K562 (cell line): Measurements from ENCODE around the gene USP24. TPM values are rescaled to one million over a fixed set of nuclear protein-coding genes. Genes with fewer than 3 reads are reported as not detected.

Experiments used
- ATF6 ChIP-seq: sonication (generic); formaldehyde crosslinking; IDR thresholded peaks from 2 replicates; pipeline ENCODE4 v1.4.0; 2020; ENCODE audit warnings: mild to moderate bottlenecking, missing genetic modification reagents
- BRD9 ChIP-seq: fragments of 450-650 bp; IDR thresholded peaks from 2 replicates; pipeline ENCODE4 v1.6.1; 2018; ENCODE audit warnings: low read depth; ENCODE audit not compliant: partially characterized antibody
- MGA ChIP-seq: fragments of 450-650 bp; IDR thresholded peaks from 2 replicates; pipeline ENCODE4 v1.6.1; 2016; ENCODE audit warnings: mild to moderate bottlenecking, moderate library complexity
- NCOA6 ChIP-seq: fragments of 450-650 bp; IDR thresholded peaks from 2 replicates; pipeline ENCODE4 v1.6.1; 2017; ENCODE audit warnings: mild to moderate bottlenecking
- ZNF318 ChIP-seq, 2 experiments: fragments of 450-650 bp; IDR thresholded peaks; 2 replicates each; pipeline ENCODE4 v1.6.1; 2016; ENCODE audit warnings: mild to moderate bottlenecking in 2 of 2, borderline replicate concordance in 1 of 2, low read depth in 1 of 2, moderate library complexity in 1 of 2
- polyA plus RNA-seq, 8 experiments: library from polyadenylated mRNA; depleted of rRNA in 4 of 8; stranded (reverse) in 5 of 8; unstranded in 3 of 8; fragments of >200 nt; fragmentation: Nextera tagmentation in 2 of 8; fragmentation: Illumina TruSeq in 1 of 8; extraction: Ambion mirVana in 2 of 8; extraction: Trizol in 1 of 8; gene quantifications; 2 replicates each; pipeline versions ENCODE4 v1.2.1 to v1.2.3, GENCODE V29; 2011 to 2014; ENCODE audit warnings: inconsistent platforms in 1 of 8, missing spikeins in 1 of 8
- total RNA-seq, 7 experiments: library from RNA; depleted of rRNA in 6 of 7; stranded (reverse); fragments of >200 nt in 6 of 7; fragmentation: Illumina TruSeq in 2 of 7; extraction: Trizol in 2 of 7; gene quantifications; 2 replicates each; pipeline versions ENCODE4 v1.2.1 to v1.2.3, GENCODE V29; 2011 to 2021; ENCODE audit warnings: low replicate concordance in 1 of 7

The USP24 gene
- total and polyA plus RNA-seq, 9 of the 15 experiments (the other 6 are each of a cell fraction or from before 2014, with no cell fraction given): 7.7 to 62.6 (median 36.8) TPM

GRCh38 chr1:55046871-55047270 lies 168.3 kb downstream of the USP24 start (continued):
- TF ChIP-seq MGA: no peak
- no peak for TF ChIP-seq NCOA6
- TF ChIP-seq ATF6 (CRISPR knock-in tag): no peak
- no peak for TF ChIP-seq BRD9
- no peak for TF ChIP-seq ZNF318 (IDR thresholded peaks at IDR 0.05; ENCODE audit: borderline replicate concordance in 1 of 2, low read depth in 1 of 2)
